Neural crest cell (in vitro differentiated cells): ENCODE measurements around the gene PLXND1. TPM values are rescaled to one million over a fixed set of nuclear protein-coding genes. Genes with fewer than 3 reads are reported as not detected.

Experiments
- DNase-seq: peaks from one replicate; pipeline ENCODE4 v3.0.0; 2021; ENCODE audit warnings: low read depth, mixed read lengths, low spot score
- H3K27ac Mint-ChIP-seq: one replicate; pipeline ENCODE4 v1.8.0; 2021; ENCODE audit warnings: mild to moderate bottlenecking, mixed read lengths; ENCODE audit not compliant: unreplicated experiment
- H3K27me3 Mint-ChIP-seq: 2 replicates; pipeline ENCODE4 v1.8.0; 2021; ENCODE audit warnings: low read depth, mild to moderate bottlenecking, mixed read lengths
- H3K36me3 Mint-ChIP-seq: 2 replicates; pipeline ENCODE4 v1.8.0; 2021; ENCODE audit warnings: low read depth, mild to moderate bottlenecking, mixed read lengths
- H3K4me1 Mint-ChIP-seq: 2 replicates; pipeline ENCODE4 v1.8.0; 2021; ENCODE audit warnings: mixed read lengths
- H3K4me3 Mint-ChIP-seq: one replicate; pipeline ENCODE4 v1.8.0; 2021; ENCODE audit warnings: mild to moderate bottlenecking, mixed read lengths
- H3K9me3 Mint-ChIP-seq: 2 replicates; pipeline ENCODE4 v1.8.0; 2021; ENCODE audit warnings: mixed read lengths
- CTCF ChIP-seq: fragments of 200-600 bp; sonication (generic); conservative IDR thresholded peaks from 2 replicates; pipeline ENCODE4 v1.5.0; 2021; ENCODE audit warnings: antibody characterized with exemption, mild to moderate bottlenecking
- total RNA-seq: library from RNA; stranded (reverse); gene quantifications from 2 replicates; pipeline ENCODE4 v1.2.1, GENCODE V29; 2021

The PLXND1 gene
- total RNA-seq, 1 donor from 2014 or later = 39.4 TPM

- Mint-ChIP-seq H3K36me3 (peaks cover 3% of the 10 kb centered on the region), H3K4me3 (no peak overlapping the region), H3K27ac (no peak overlapping the region), H3K4me1 (peaks cover 5% of the 10 kb centered on the region), H3K9me3 (peaks cover 7% of the 10 kb centered on the region), H3K27me3 (peaks cover 3% of the 10 kb centered on the region)
- TF ChIP-seq CTCF = no peak
- DNase-seq = no peak
Observed at GRCh38 chr3:129638481-129638880, 32.0 kb upstream of the PLXND1 start.

GRCh38 chr3:129636082-129636481 is 29.6 kb upstream of the PLXND1 start:
- peaks cover 8% of the 10 kb centered on the region for H3K4me1 Mint-ChIP-seq
- TF ChIP-seq CTCF = no peak
- peaks cover 7% of the 10 kb centered on the region for H3K9me3 Mint-ChIP-seq
- no peaks in the 10 kb centered on the region for H3K27me3 Mint-ChIP-seq
- H3K4me3 Mint-ChIP-seq = no peak overlapping the region
- peaks cover 3% of the 10 kb centered on the region for H3K36me3 Mint-ChIP-seq
- DNase-seq = no peak
- no peak overlapping the region for H3K27ac Mint-ChIP-seq

GRCh38 chr3:129635656-129636055 is 29.2 kb upstream of the PLXND1 start:
- Mint-ChIP-seq H3K4me1 (peaks cover 8% of the 10 kb centered on the region), H3K27ac (no peak overlapping the region), H3K27me3 (no peaks in the 10 kb centered on the region), H3K36me3 (peaks cover 3% of the 10 kb centered on the region), H3K4me3 (no peak overlapping the region), H3K9me3 (peaks cover 7% of the 10 kb centered on the region)
- no peak for DNase-seq
- no peak for TF ChIP-seq CTCF

GRCh38 chr3:129633751-129634481 is 27.4 kb upstream of the PLXND1 start:
- no peak for TF ChIP-seq CTCF
- Mint-ChIP-seq H3K36me3 (peaks cover 3% of the 10 kb centered on the region), H3K27ac (peak overlapping the region; percentile 71), H3K4me3 (no peak overlapping the region), H3K9me3 (peaks cover 7% of the 10 kb centered on the region), H3K4me1 (peaks cover 8% of the 10 kb centered on the region), H3K27me3 (no peaks in the 10 kb centered on the region)
- DNase-seq = no peak

- Mint-ChIP-seq H3K4me3 (no peak overlapping the region), H3K4me1 (peaks cover 13% of the 10 kb centered on the region), H3K27ac (no peak overlapping the region), H3K9me3 (peaks cover 7% of the 10 kb centered on the region), H3K27me3 (no peaks in the 10 kb centered on the region), H3K36me3 (peaks cover 3% of the 10 kb centered on the region)
- TF ChIP-seq CTCF = no peak
- DNase-seq = no peak
Observed at GRCh38 chr3:129632977-129633376, 26.5 kb upstream of the PLXND1 start.
